AG08396 (cell line): ENCODE measurements around the gene TXNRD2.

ENCODE experiments used
- DNase-seq: peaks from one replicate; pipeline ENCODE4 v3.0.0; 2012; ENCODE audit warnings: low spot score, mixed read lengths

TXNRD2 gene

DNA sequence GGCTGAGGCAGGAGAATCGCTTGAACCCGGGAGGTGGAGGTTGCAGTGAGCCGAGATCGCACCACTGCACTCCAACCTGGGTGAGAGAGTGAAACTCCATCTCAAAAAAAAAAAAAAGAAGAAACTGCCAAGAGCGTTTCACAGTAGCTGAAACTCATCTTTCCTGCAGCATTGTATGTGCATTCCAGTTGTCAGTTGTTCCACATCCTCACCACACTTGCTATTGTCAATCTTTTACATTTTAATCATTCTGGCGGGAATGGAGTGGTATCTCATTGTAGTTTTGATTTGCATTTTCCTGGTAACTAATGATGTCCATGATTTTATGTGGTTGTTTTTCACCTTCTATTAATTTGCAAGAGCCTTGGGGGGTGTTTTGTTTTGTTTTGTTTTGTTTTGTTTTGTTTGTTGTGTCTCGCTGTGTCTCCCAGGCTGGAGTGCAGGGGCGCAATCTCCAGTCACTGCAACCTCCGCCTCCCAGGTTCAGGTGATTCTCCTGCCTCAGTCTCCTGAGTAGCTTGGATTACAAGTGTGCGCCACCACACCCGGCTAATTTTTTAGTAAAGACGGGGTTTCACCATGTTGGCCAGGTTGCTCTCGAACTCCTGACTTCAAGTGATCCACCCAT is 78.9 kb downstream of the TXNRD2 start:
- DNase-seq = no peak

DNA sequence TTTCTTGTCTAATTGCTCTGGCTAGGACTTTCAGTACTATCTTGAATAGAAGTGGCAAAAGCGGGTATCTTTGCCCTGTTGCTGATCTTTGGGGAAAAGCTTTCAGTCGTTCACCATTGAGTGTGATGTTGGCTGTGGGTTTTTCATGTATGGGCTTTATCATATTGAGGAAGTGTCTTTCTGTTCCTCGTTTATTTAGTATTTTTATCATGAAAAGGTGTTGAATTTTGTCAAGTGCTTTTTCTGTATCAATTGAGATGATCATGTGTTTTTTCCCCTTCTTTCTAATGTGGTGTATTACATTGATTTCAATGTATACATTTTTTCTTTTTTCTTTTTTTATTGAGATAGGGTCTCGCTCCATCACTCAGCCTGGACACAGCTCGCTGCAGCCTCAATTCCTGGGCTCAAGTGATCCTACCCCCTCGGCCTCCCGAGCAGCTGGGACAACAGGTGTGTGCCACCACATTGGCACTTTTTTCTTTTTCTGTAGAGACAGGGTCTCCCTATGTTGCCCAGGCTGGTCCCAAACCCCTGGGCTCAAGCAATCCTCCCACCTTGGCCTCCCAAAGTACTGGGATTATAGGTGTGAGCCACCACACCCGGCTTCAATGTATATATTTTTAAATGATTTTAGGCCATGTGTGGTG is 81.6 kb downstream of the TXNRD2 start:
- no peak for DNase-seq

DNA sequence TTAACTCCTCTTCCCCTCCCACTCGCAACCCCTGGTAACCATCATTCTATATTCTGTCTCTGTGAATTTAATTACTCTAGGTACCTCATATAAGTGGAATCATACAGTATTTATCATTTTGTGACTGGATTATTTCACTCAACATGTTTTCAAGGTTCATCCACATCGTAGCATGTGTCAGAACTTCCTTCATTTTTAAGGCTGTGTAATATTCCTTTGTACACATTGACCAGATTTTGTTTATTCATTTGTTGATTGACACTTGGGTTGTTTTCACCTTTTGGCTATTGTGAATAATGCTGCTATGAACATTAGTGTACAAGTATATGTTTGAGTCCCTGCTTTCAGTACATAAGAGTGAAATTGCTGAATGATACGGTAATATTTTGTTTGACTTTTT is 84.2 kb downstream of the TXNRD2 start:
- no peak for DNase-seq

DNA sequence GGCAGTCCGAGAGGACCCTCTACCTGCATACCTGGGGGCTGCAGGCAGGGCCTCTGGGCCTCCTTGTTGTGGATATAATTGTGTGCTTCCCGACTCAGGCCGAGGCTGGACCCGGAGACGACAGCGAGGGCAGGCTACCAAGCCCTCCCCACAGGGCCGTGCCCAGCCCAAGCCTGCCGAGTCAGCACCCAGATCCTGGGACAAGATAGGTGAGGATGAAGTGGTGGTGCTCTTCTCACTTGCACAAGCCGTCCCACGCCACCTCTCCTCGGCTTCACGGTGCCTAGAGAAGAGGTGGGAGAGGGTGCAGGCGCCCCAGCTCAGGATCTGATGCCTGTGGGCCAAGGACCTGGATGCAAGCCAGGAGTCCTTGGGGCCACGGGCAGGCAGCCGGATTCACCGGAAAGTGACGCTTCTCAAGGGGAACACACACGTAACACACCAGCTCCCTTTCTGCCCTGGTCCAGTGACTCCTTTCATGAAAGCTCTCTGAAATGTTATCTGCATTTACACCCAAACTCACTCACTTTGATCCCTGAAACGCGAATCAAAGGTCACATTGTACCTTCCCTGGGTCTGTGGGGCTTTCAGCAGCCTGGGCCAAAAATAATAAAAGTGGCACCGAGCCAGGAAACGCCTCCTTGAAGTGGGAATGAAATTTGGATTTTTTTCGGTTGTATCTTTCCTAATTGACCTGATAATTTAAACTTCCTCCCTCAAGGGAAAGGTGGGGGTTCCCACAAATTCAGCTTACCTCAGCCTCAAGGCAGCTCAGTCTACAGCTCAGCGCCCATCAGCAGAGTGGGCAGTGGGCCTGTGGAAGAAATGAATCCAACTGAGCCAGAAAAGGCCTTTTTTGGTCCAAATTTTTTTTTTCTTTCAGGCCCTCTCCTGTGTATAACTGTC is 85.9 kb downstream of the TXNRD2 start:
- peak; percentile 58 for DNase-seq

DNA sequence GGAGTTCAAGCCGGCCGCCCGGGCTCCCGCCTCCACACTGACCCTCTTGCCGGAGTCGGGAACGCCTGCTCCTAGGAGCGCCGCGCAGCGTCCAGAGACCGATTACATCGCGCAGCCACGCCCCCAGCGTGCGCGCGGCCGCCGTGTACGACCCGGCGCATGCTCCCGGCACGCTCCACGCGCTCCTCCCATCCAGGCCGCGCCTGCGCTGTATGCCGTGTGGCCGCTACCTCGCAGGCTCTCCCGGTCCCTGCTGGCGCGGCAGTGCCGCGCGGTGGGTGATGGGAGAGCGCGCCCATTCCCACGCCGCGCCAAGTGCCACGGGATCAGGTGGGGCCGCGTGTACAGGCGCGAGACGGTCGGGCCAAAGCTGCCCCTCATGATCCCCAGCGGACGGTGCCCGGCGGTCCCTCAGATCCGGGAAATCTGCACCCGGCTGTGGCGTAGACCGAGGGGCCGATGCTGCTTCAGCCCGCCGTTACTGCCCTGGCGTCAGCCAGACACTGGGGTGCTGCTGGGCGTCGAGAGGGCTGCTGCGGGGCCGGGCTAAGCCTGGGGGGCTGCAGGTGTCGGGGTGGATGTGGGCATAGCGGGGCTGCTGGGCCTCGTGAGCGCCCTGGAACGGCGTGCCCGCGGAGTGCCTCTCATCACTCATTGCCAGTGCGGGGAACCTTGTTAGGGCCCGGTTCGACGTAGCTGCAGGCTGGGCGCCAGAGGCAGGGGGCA is 86.7 kb downstream of the TXNRD2 start, which contains the start of the genes GNB1L and RTL10:
Gene GNB1L, minus strand, starts transcription at position 97 of the 726 bp plus-strand sequence. CDS start 33,519 bp downstream, outside the sequence.
Gene RTL10, minus strand, starts transcription at position 97 of the 726 bp plus-strand sequence. CDS start 2,613 bp downstream, outside the sequence.
- peak; percentile 100 for DNase-seq

DNA sequence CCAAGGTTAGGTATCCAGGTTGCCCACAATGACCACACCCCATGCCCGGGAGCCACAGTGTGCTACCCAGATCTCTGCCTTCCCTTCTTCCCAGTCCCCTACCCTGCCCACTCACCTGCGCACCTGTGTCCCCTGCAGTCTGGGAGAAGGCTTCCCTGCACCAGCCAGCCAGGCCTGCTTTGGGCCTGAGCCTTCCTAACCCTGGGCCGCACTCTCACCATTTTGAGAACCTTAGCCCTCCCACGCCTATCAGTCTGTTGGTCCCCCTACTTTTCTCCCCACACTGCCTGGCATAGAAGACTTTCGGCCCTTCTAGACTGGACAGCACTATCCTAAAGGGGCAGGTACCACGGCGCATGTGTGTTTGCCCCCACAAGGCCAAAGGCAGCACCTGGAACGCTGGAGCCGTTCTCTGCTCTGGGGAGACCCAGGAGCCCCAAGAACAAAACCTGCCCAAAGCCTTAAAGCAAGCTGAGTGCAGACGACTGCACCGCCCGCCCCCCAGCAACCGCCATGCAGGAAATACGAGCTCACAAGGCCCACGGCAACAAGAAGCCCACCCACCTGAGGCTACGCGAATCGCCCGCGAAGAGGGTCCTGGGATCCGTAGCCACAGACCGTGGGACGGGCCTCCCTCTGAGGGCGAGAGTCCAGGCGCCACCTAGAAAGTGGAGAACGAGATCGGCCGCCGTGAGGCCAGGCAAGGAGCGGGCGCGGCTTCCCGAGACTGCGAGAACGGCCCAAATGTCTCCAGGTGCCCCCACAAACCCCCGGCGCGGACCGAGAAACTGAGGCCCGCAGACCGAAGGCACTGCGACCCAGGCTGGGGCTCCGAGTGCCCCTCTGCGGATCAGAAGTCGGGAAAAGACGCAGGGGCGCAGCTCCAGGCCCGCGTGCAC is 87.5 kb downstream of the TXNRD2 start:
- DNase-seq = no peak

DNA sequence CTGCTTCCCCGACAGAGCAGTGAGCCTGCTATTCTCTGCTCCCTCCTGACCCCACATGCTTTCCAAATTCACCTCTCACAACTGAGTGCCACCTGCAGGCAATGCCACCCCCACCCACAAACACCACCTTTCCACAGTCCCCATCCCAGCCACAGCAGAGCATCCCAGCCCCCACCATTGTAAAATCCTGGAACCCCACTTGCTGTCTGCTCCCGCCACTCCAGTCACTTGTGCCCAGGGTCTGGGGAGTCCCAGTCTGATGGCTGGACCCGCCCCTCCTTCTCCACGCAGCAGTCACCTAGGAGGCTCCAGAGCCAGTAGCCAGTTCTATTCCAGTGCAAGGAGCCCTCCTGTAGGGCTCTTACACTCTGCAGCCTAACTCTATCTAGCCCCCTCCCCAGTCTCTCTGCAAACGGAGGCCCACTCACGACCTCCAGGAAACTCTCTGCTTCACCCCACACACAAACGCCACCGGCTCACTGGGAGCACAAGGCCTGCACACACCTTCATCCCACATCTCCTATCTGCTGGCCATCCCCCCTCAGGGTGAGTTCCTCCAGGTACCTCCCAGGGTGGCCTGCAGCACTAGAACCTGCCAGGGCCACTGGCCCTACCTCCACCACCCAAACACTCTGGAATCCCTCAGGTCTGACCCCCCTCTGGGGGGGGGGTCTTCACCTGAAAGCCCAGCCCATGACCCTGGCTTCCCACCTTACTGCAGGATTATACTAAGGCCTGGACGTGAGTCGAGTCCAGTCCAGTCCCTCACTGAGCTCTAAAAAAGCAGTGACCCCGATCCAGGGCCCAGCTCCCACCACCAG is 88.3 kb downstream of the TXNRD2 start:
- DNase-seq = no peak

DNA sequence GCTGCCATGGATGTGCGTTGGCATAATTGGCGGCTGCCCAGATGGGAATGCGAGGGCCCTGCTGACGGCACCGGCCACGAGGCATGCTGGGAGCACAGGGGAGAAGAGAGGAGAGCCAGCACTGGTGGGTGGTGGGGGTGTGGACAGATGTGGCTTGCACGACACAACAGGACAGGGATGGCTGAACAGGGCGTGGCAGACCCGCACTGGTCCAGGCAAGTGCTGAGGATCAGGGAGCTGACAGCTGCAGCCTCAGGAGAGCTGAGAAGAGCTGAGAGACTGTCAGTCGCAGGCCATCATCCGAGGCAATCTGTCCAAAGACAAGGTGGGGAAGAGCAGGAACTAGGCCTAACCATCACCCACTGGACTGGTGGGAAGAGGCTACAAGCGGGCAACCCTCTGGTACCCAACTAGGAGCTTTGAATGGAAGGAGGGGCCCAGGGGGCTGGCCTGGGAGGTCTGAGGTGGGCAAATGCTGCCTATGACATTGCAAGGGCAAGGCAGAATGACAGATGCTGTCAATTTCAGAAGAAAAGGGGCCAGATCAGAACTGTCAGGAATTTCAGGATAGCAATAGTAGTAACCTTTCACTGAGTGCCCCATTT is 89.3 kb downstream of the TXNRD2 start:
- no peak for DNase-seq

DNA sequence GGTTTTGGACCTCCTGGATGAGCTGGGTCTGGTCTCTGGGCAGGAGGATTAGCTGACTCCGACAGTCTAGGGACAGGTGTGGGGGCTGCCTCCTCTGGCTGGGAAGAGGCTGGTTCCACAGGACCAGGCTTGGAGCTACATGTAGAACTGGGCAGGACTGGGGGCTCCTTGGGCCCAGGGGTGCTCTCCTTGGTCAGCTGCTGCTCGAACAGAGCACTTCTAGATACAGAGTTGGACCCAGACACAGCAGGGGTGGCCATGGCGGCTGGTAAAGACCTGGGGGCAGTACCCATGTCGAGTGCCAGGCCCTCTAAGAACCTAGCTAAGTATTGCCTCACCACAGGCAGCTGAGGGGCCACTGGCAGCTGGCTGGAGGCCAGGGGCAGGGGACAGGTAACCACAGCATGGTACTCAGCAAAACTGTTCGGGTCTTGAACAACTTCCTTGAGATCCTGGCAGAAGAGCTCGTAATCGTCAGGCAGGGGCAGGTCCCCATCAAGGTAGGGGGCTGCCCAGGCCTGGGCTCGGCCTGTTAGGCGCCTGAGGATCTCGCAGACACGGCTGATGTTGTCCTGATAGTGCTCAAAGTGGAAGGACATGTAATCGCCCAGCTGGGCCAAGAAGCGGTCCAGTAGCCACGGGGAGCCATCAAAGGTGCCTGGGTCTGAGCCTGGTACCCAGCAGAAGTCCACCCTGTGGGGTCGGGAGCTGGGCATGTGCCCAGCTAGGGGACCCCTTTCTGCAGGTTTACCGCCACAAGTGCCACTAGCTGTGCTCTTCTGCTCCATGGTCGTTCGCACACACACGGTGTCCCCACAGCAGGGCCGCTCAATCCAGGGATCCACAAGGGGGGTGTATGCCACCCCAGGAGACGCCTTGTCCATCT is 90.1 kb downstream of the TXNRD2 start:
- DNase-seq = no peak

DNA sequence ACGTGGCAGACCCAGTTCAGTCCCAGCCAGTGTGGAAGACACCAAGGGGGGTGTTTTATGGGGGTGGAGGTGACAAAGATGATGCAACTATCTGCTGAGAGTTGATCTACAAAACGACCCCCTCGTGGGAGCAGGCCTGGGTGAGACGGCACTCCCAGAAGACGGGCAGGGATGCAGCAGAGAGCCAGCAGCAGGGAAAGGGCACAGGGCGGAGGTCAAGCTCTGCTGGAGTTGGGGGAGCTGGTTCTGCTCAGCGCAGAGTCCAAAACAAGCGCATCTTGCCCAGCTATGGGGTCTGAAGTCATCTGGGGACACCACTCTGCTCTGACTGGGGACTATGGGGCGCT is 90.9 kb downstream of the TXNRD2 start:
- DNase-seq = no peak

DNA sequence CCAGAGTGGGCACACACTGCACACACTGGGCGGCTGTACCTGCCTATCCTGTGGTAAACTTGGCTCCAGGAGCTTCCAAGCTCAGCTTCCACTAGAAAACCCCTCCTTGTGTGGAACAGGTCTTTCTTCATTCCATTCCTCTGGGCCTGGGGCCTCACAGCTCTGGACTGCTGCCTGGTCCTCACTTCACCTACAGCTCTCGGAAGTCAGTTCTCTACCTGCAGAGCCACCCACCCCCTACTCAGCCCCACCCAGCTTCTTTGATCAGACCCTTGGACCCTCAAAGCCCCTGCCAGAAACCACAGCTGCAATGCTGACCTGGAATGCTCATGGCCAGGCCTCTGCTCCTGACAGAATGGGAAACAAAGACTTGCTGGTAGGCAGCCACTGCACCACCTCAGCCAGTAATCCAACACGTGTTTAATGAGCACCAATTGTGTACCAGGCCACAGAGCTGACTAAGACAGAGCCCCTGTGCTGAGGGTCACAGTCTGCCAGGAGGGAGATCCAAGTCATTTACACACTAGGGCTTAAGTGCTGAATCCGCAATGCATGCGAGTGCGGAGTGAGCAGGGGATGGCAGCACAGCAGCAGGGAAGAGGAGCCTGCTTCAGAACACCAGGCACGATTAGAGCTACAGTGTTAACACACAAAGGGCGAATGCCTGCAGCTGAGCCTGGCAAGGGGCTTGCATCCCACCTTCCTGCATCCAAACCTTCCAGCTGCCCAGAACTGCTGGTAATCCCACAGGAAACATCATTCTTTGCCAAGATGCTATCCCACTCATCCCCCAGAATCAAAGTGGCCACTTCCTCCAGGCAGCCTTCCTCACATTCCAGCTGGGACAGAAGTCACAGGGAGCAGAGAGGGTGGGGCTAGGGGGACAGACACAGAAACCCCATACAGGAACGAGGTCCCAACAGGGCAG is 91.5 kb downstream of the TXNRD2 start:
- no peak for DNase-seq

DNA sequence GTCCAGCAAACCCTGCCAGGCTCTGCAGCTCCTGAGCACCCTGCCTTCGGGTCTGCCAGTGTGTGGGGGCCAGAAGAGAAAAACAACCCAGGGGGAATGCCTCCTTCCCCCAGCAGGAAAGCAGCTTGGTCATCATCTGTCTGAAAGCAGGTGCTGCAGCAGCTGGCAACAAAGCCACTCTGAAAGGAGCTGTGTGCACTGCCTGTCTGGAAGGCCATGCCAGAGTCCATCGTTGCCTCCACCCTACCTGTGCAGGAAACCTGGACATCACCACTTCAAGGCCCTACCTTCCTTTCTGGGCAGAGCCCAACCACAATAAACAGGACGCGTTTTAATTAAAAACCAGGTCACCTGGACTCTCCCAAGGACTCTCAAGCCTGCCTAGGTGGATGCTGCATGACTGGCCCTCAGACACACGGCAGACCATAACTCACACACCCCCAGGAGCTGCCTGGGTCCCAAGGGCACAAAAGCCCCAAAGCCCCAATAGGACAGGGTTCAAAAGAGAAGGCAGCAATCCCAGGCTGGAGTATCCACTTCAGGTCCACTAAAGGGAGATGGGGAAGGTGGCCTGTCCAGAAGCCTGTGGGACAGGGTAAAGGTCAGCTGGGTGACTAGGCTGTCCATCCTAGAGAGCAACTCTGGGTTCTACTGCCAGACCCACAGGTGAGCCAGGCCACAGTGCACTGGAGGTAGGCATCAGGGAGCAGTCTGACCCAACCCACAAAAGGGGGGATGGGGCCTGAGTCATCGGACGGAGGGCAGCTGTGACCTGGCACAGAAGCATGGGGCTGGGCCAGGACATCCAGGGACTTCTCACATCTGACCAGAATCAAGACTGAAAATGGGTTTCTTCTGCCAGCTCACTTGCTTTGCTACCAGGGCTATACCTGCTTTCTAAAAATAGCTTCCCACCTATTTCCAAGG is 93.1 kb downstream of the TXNRD2 start:
- DNase-seq = no peak

DNA sequence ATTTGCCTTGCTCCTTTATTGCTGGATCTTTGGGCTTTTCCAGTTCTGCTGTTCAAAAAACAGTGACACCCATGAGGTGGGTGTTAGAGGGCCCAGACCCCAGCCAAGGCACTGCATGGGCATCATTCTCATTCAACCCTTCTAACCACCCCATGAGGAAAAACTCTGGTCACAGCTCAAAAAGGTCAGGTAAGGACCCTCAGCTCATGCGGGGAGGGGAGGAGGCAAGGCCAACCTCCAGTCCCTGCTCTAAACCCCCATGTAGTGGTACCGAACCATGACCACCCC is 94.3 kb downstream of the TXNRD2 start:
- DNase-seq = no peak

DNA sequence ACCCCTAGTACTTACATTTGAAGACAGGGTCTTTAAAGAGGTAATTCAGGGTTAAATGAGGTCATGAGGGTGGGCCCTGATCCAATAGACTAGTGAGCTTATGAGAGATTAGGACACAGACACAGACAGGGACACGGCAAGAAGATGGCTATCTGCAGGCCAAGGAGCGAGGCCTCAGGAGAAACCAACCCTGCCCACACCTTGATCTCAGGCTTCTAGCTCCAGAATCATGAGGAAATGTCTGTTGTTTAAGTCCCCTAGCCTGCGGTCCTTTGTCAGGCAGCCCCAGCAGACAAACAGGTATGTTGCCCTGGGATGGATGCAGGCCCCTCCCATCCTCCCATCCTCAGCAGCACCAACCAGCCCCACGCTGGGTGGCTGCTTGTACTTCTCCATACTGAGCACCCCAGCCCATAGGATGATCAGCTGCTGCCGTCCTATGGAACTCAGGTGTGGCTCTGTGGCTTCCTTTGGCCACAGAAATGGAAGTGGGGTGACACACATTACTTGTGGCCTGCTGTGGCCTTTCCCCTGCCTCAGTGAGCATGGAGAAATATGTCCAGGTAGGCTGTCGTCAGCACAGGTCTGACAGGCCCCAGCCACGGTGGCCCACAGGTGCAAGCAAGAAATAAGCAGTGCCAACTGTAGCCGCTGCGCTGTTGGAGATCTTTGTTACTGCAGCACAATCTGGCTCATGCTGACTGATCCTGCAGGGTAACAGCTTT is 94.8 kb downstream of the TXNRD2 start:
- DNase-seq = no peak

DNA sequence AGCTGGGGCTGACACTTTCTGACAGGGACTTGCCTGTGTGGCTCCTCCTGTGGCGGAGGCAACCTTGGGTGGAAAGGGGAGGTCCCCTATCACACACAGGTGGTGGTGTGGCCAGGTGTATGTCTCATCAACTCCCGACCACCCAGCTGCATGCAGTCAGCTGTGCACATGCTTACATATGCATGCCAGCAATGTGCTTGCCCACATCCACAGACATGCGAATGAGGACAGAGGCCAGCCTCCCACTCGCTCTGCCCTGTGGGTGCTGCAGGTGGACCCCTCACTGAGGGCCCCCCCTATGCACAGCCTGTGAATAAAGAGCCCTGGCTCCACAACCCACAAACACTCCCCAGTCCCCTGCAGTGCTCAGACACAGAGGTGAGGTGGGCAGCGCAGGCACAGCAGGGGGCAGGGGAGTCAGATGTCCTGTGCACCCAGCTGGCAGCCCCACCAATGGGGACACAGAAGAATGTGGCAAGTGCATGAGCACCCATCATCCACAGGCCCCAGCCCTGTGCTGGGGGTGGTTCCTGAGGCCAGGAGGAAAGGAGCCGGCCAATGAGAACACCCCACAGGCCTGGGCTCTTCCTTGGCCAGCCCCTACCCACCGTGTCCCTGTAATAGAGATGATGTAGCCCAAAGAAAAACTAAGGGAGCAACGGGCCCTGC is 96.4 kb downstream of the TXNRD2 start:
- no peak for DNase-seq
